IMR-90 (cell line): Measurements from ENCODE around the gene SLC13A1. TPM values are rescaled to one million over a fixed set of nuclear protein-coding genes. Genes with fewer than 3 reads are reported as not detected.

ENCODE experiments used
- ATAC-seq: fragments of 200-7000 bp; cut with Tn5 transposase; 2 replicates; pipeline ENCODE4 v1.9.1; 2020; ENCODE audit warnings: low read depth, mild to moderate bottlenecking, moderate library complexity
- BruUV-seq: library from RNA; stranded (reverse); fragments of 400-500 nt; replicated peaks from 2 replicates; lab custom pipeline; 2021; lab: Mats Ljungman, UMichigan
- CTCF ChIA-PET: fragments of 300-600 bp; formaldehyde crosslinking; extraction: SDS; loops from one replicate; lab custom pipeline; 2021; ENCODE audit warnings: antibody characterized with exemption; lab: Yijun Ruan, JAX
- POLR2A ChIA-PET: fragments of 300-600 bp; sonication (Branson Sonifier 250); formaldehyde crosslinking; loops from one replicate; lab custom pipeline; 2022; ENCODE audit warnings: antibody characterized with exemption; ENCODE audit not compliant: unreplicated experiment; lab: Charles Lee
- DNase-seq: peaks from one replicate; pipeline ENCODE4 v3.0.0; 2013
- H2AFZ ChIP-seq: replicated peaks from 2 replicates; pipeline ENCODE3; 2013; ENCODE audit warnings: low read length, mild to moderate bottlenecking; ENCODE audit not compliant: poor library complexity
- H2AK5ac ChIP-seq: 2 replicates; pipeline ENCODE4 v1.6.1; 2013; ENCODE audit warnings: low read depth, low read length, inconsistent platforms
- H2AK9ac ChIP-seq: replicated peaks from 2 replicates; pipeline ENCODE3; 2013; ENCODE audit warnings: mild to moderate bottlenecking, low read depth, low read length, moderate library complexity; ENCODE audit not compliant: poor library complexity
- H2BK120ac ChIP-seq: 2 replicates; pipeline ENCODE4 v1.6.1; 2013; ENCODE audit warnings: low read depth, low read length, inconsistent platforms
- H2BK15ac ChIP-seq: 3 replicates; pipeline ENCODE4 v1.6.1; 2013; ENCODE audit warnings: low read depth, low read length, inconsistent platforms
- H2BK20ac ChIP-seq: 2 replicates; pipeline ENCODE4 v1.6.1; 2013; ENCODE audit warnings: low read depth, mild to moderate bottlenecking, inconsistent platforms, low read length, moderate library complexity
- H2BK5ac ChIP-seq: 2 replicates; pipeline ENCODE4 v1.6.1; 2013; ENCODE audit warnings: mild to moderate bottlenecking, low read depth, low read length, inconsistent platforms; ENCODE audit not compliant: poor library complexity, severe bottlenecking
- H3K14ac ChIP-seq: replicated peaks from 2 replicates; pipeline ENCODE4 v1.6.1; 2013; ENCODE audit warnings: low read depth, low read length, inconsistent platforms
- H3K18ac ChIP-seq: 2 replicates; pipeline ENCODE4 v1.6.1; 2013; ENCODE audit warnings: low read depth, low read length, control low read depth
- H3K23ac ChIP-seq: 2 replicates; pipeline ENCODE4 v1.6.1; 2013; ENCODE audit warnings: low read depth, low read length, inconsistent platforms
- H3K27ac ChIP-seq: 2 replicates; pipeline ENCODE4 v1.5.1; 2013; ENCODE audit warnings: mild to moderate bottlenecking, control low read depth, low read length; ENCODE audit not compliant: insufficient read depth
- H3K27me3 ChIP-seq: 2 replicates; pipeline ENCODE4 v1.6.1; 2013; ENCODE audit warnings: low read length; ENCODE audit not compliant: control insufficient read depth, insufficient read depth
- H3K36me3 ChIP-seq: 2 replicates; pipeline ENCODE4 v1.6.1; 2013; ENCODE audit warnings: low read length, mixed read lengths; ENCODE audit not compliant: control insufficient read depth, insufficient read depth
- H3K4ac ChIP-seq: 2 replicates; pipeline ENCODE4 v1.6.1; 2013; ENCODE audit warnings: low read depth, low read length, inconsistent platforms
- H3K4me1 ChIP-seq: 2 replicates; pipeline ENCODE4 v1.6.1; 2013; ENCODE audit warnings: low read length, mixed read lengths; ENCODE audit not compliant: control insufficient read depth, insufficient read depth
- H3K4me2 ChIP-seq: 2 replicates; pipeline ENCODE4 v1.6.1; 2013; ENCODE audit warnings: low read depth, mild to moderate bottlenecking, control low read depth, low read length, moderate library complexity
- H3K4me3 ChIP-seq: 2 replicates; pipeline ENCODE4 v1.5.1; 2013; ENCODE audit warnings: low read depth, mild to moderate bottlenecking, control low read depth, low read length, moderate library complexity; ENCODE audit not compliant: insufficient read depth
- H3K56ac ChIP-seq: 2 replicates; pipeline ENCODE4 v1.6.1; 2013; ENCODE audit warnings: low read length, inconsistent platforms; ENCODE audit not compliant: insufficient read depth; ENCODE audit errors: extremely low read depth
- H3K79me1 ChIP-seq, 2 experiments: 2 replicates each; pipeline ENCODE4 v1.6.1; 2013; ENCODE audit warnings: low read length in 2 of 2, inconsistent platforms in 1 of 2, low read depth in 1 of 2
- H3K9ac ChIP-seq: 2 replicates; pipeline ENCODE4 v1.6.1; 2013; ENCODE audit warnings: low read depth, low read length, control low read depth
- H3K9me1 ChIP-seq: 2 replicates; pipeline ENCODE4 v1.6.1; 2013; ENCODE audit warnings: low read length, inconsistent platforms; ENCODE audit not compliant: insufficient read depth
- H3K9me3 ChIP-seq: 2 replicates; pipeline ENCODE4 v1.6.1; 2013; ENCODE audit warnings: low read length; ENCODE audit not compliant: control insufficient read depth, insufficient read depth
- H4K20me1 ChIP-seq: 2 replicates; pipeline ENCODE4 v1.6.1; 2013; ENCODE audit warnings: low read length, inconsistent platforms; ENCODE audit not compliant: insufficient read depth
- H4K5ac ChIP-seq: 2 replicates; pipeline ENCODE4 v1.6.1; 2013; ENCODE audit warnings: mild to moderate bottlenecking, low read depth, low read length, control low read depth
- H4K8ac ChIP-seq, 2 experiments: 2 replicates each; pipeline ENCODE4 v1.6.1; 2013; ENCODE audit warnings: low read depth in 2 of 2, low read length in 2 of 2, control low read depth in 1 of 2, inconsistent platforms in 1 of 2
- H4K91ac ChIP-seq: 2 replicates; pipeline ENCODE4 v1.6.1; 2013; ENCODE audit warnings: low read depth, low read length, inconsistent platforms; ENCODE audit not compliant: insufficient read depth
- BHLHE40 ChIP-seq: fragments of 150-350 bp; IDR thresholded peaks from 2 replicates; pipeline ENCODE4 v1.6.1; 2016; ENCODE audit warnings: mild to moderate bottlenecking, low read depth, low read length
- CEBPB ChIP-seq: IDR thresholded peaks from 2 replicates; pipeline ENCODE4 v1.6.1; 2012; ENCODE audit warnings: low read depth, low read length, improper control_type of control experiment
- CHD1 ChIP-seq: IDR thresholded peaks from 2 replicates; pipeline ENCODE4 v1.6.1; 2012; ENCODE audit warnings: low read depth, low read length, improper control_type of control experiment
- FOS ChIP-seq: fragments of 150-350 bp; IDR thresholded peaks from 2 replicates; pipeline ENCODE4 v1.6.1; 2016; ENCODE audit warnings: low read depth, low read length
- MXI1 ChIP-seq: IDR thresholded peaks from 2 replicates; pipeline ENCODE4 v1.6.1; 2012; ENCODE audit warnings: low read depth, mild to moderate bottlenecking, low read length, moderate library complexity, borderline replicate concordance
- NFE2L2 ChIP-seq: fragments of 150-350 bp; IDR thresholded peaks from 2 replicates; pipeline ENCODE4 v1.6.1; 2016; ENCODE audit warnings: low read depth, mild to moderate bottlenecking, low read length
- POLR2A ChIP-seq: IDR thresholded peaks from 2 replicates; pipeline ENCODE4 v1.6.1; 2012; ENCODE audit warnings: mild to moderate bottlenecking, low read depth, low read length
- RAD21 ChIP-seq: IDR thresholded peaks from 2 replicates; pipeline ENCODE4 v1.6.1; 2012; ENCODE audit warnings: low read length, improper control_type of control experiment
- RCOR1 ChIP-seq: IDR thresholded peaks from 2 replicates; pipeline ENCODE4 v1.6.1; 2012; ENCODE audit warnings: mild to moderate bottlenecking, low read length, improper control_type of control experiment; ENCODE audit not compliant: insufficient replicate concordance
- RFX5 ChIP-seq: IDR thresholded peaks from 2 replicates; pipeline ENCODE4 v1.8.0; 2012; ENCODE audit warnings: low read depth, mild to moderate bottlenecking, low read length, moderate library complexity
- SMC3 ChIP-seq: fragments of 150-350 bp; IDR thresholded peaks from 2 replicates; pipeline ENCODE4 v1.6.1; 2016; ENCODE audit warnings: low read depth, mild to moderate bottlenecking, antibody characterized with exemption, low read length, moderate library complexity
- USF2 ChIP-seq: fragments of 150-350 bp; IDR thresholded peaks from 2 replicates; pipeline ENCODE4 v1.6.1; 2017; ENCODE audit warnings: mild to moderate bottlenecking, antibody characterized with exemption, low read length, low read depth
- whole genome bisulfite sequencing, 2 experiments: methylation state at CpG; one replicate each; pipeline versions ENCODE4 v1.1.5 to v1.1.7; 2013; ENCODE audit warnings: missing lambda C conversion rate in 2 of 2; ENCODE audit not compliant: insufficient read length in 1 of 2; ENCODE audit errors: extremely low coverage in 2 of 2; 5-methylcytosine and 5-hydroxymethylcytosine counted together
- dilution Hi-C: fragments of 300-500 bp; cut with HindIII; formaldehyde crosslinking; loops from one replicate; pipeline ENCODE4 v1.14.3; 2018; ENCODE audit warnings: low sequenced_read_pairs; ENCODE audit not compliant: unreplicated experiment
- in situ Hi-C: fragments of 300-500 bp; cut with MboI; formaldehyde crosslinking; loops from 3 replicates; pipeline ENCODE4 v1.14.3; 2019; ENCODE audit warnings: low sequenced_read_pairs, inconsistent platforms, mixed read lengths
- intact Hi-C: fragments of 100-400 bp; cut with micrococcal nuclease; formaldehyde crosslinking; loops from 2 replicates; pipeline ENCODE4 v1.10.0; 2022
- polyA plus RNA-seq, 3 experiments: library from polyadenylated mRNA; depleted of rRNA; stranded (reverse); fragments of >200 nt; gene quantifications; 2 replicates each; pipeline ENCODE4 v1.2.3, GENCODE V29; 2012; ENCODE audit warnings: low replicate concordance in 1 of 3
- total RNA-seq: library from RNA; depleted of rRNA; stranded (reverse); fragments of >200 nt; gene quantifications from 2 replicates; pipeline ENCODE4 v1.2.3, GENCODE V29; 2012

SLC13A1 gene
- total and polyA plus RNA-seq, 2 of the 4 experiments (the other 2 are of a cell fraction) = not detected

DNA sequence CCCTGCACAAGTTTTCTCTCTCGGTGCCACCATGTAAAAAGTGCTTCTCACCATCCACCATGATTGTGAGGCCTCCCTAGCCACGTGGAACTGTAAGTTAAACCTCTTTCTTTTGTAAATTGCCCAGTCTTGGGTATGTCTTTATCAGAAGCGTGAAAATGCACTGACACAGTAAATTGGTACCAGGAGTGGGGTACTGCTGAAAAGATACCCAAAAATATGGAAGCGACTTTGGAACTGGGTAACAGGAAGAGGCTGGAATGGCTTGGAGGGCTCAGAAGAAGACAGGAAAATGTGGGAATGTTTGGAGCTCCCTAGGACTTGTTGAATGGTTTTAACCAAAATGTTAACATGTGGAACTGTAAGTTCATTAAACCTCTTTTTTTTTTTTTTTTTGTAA, 15.6 kb upstream of the SLC13A1 start:
- no peak for DNase-seq
- Histone ChIP-seq H2AK9ac (no peak overlapping the region), H4K91ac (no peak overlapping the region), H3K27me3 (no peaks in the 10 kb centered on the region), H4K5ac (no peak overlapping the region), H2AK5ac (no peak overlapping the region), H3K4me3 (no peak overlapping the region), H3K23ac (no peak overlapping the region), H3K14ac (no peak overlapping the region), H4K8ac (no peak overlapping the region), H3K4me1 (no peaks in the 10 kb centered on the region), H3K18ac (no peak overlapping the region), H2BK15ac (no peak overlapping the region), H2BK5ac (no peak overlapping the region), H2BK20ac (no peak overlapping the region), H4K20me1 (no peaks in the 10 kb centered on the region), H2BK120ac (no peak overlapping the region), H3K9me3 (peaks cover 4% of the 10 kb centered on the region; the same call in 1 of the 2 replicates), H3K56ac (no peak overlapping the region), H3K36me3 (no peaks in the 10 kb centered on the region), H3K4ac (no peak overlapping the region), H2AFZ (no peak overlapping the region), H3K79me1 (no peaks in the 10 kb centered on the region), H3K9me1 (no peaks in the 10 kb centered on the region), H3K9ac (no peak overlapping the region), H3K27ac (no peak overlapping the region), H3K4me2 (no peak overlapping the region)
- intact Hi-C loops (no loop called here), in situ Hi-C loops (no loop called here), dilution Hi-C loops (no loop called here)
- WGBS, 2 experiments = 58% methylated on average over 2 of the region's 4 CpGs; no CpG with 5 or more reads in 1 of the 2 experiments
- POLR2A ChIA-PET = no interaction called here
- CTCF ChIA-PET = interaction anchor here (0.6 kb wide), 1 partner anchor 621 kb away, joined by 3 read pairs; no protein-coding TSS in a partner anchor
- no peak for ATAC-seq
- no peak for TF ChIP-seq RFX5
- TF ChIP-seq NFE2L2 = no peak
- no peak for TF ChIP-seq POLR2A
- TF ChIP-seq SMC3 = no peak
- TF ChIP-seq MXI1 = no peak
- TF ChIP-seq RAD21 = no peak
- no peak for TF ChIP-seq RCOR1
- no peak for TF ChIP-seq FOS
- TF ChIP-seq USF2 = no peak
- no peak for TF ChIP-seq CHD1
- no peak for TF ChIP-seq BHLHE40
- no peak for TF ChIP-seq CEBPB
- no TSS peak for BruUV-seq
